Right lobe of liver (tissue), 4 donors: ENCODE data around the gene NT5DC1.

Source experiments
- CTCF ChIP-seq, 4 donors: fragments of 200-600 bp in 3 of 4; fragments of 450-650 bp in 1 of 4; IDR thresholded peaks; one replicate each; pipeline versions ENCODE4 v1.5.1 to v1.8.0; 2016 to 2022; ENCODE audit warnings: antibody characterized with exemption in 4 of 4, mild to moderate bottlenecking in 2 of 4
- POLR2A ChIP-seq: fragments of 450-650 bp; IDR thresholded peaks from one replicate; pipeline ENCODE4 v1.6.1; 2017; ENCODE audit warnings: antibody characterized with exemption, mild to moderate bottlenecking
- donor health status: DM: no; HTN: no; CAD: no.
- donor health status: DM: no; HTN: no; CAD: no.
- donor health status: DM: no; HTN: yes; CAD: no.

GRCh38 chr6:116244284-116244683 lies 143.6 kb downstream of the NT5DC1 start:
- no peak for TF ChIP-seq POLR2A
- TF ChIP-seq CTCF (IDR thresholded peaks at IDR 0.05) = no peak
